Left colon (tissue), 2 donors: Measurements from ENCODE around the gene SLCO1A2. TPM values are rescaled to one million over a fixed set of nuclear protein-coding genes. Genes with fewer than 3 reads are reported as not detected.
"Not testable (repeated sequence)": the region's sequence is repeated elsewhere in the genome, so short reads cannot be mapped to it uniquely, and the experiment has no call there.

Experiments used
- ATAC-seq: fragments of 200-7000 bp; cut with Tn5 transposase; one replicate; pipeline ENCODE4 v1.9.1; 2020; ENCODE audit warnings: mild to moderate bottlenecking, moderate library complexity
- DNase-seq, 2 donors: peaks; one replicate each; pipeline ENCODE4 v3.0.0-alpha.2; 2020
- intact Hi-C, 2 donors: fragments of 100-400 bp; cut with DNase I in 1 of 2; cut with micrococcal nuclease in 1 of 2; formaldehyde crosslinking; loops; one replicate each; pipeline versions ENCODE4 v1.11.2 to v1.14.0; 2022; cut with DNase I, micrococcal nuclease
- long read RNA-seq: library from polyadenylated mRNA; unstranded; transcript quantifications from one replicate; pipeline ENCODE4 v2.0.0, GENCODE V29; 2021
- total RNA-seq, 2 donors: library from RNA; stranded (reverse); fragmentation: NEBNext Ultra II Directional; extraction: Animal tissue kit (Norgen Biotek cat#: 25700); gene quantifications; one replicate each; pipeline ENCODE4 v1.2.1, GENCODE V29; 2021
- donor health status: DM: no; HTN: no; CAD: no.
- donor health status: DM: yes; HTN: yes; CAD: no.

Gene SLCO1A2
- not detected for total RNA-seq
- long read RNA-seq: 0 reads

- DNase-seq (no peak), ATAC-seq (no peak)
- intact Hi-C loops: no loop called here
These were observed at the start of gene SLCO1A2 for GRCh38 chr12:21334771-21335325. Gene SLCO1A2 (minus strand): TSS chr12:21334917. CDS start chr12:21334647, 270 bp downstream.

- intact Hi-C loops: no loop called here
- ATAC-seq: peak; percentile 39
- no peak for DNase-seq
These were observed 49.5 kb upstream of the SLCO1A2 start for GRCh38 chr12:21384261-21384660.

GRCh38 chr12:21381320-21381719 lies 46.6 kb upstream of the SLCO1A2 start:
- DNase-seq, ATAC-seq, intact Hi-C loops: not testable (repeated sequence)

GRCh38 chr12:21379218-21379617 lies 44.5 kb upstream of the SLCO1A2 start:
- intact Hi-C loops: no loop called here
- no peak for DNase-seq
- ATAC-seq: no peak

GRCh38 chr12:21372602-21373001 lies 37.9 kb upstream of the SLCO1A2 start, which contains the start of gene IAPP:
Gene IAPP (plus strand): TSS chr12:21372902. CDS start chr12:21373352, 450 bp downstream.
- DNase-seq (no peak), ATAC-seq (no peak)
- intact Hi-C loops: no loop called here

- no peak for DNase-seq
- intact Hi-C loops: no loop called here
- ATAC-seq: no peak
These were observed 36.2 kb upstream of the SLCO1A2 start for GRCh38 chr12:21370845-21371449.

GRCh38 chr12:21369141-21369980 lies 34.6 kb upstream of the SLCO1A2 start:
- DNase-seq (no peak), ATAC-seq (no peak)
- intact Hi-C loops: no loop called here

- DNase-seq, ATAC-seq, intact Hi-C loops: not testable (repeated sequence)
These were observed 25.9 kb upstream of the SLCO1A2 start for GRCh38 chr12:21360632-21361031.

GRCh38 chr12:21354641-21355040 lies 19.9 kb upstream of the SLCO1A2 start:
- no peak for DNase-seq
- intact Hi-C loops: no loop called here
- ATAC-seq: no peak

GRCh38 chr12:21353948-21354347 lies 19.2 kb upstream of the SLCO1A2 start:
- no peak for DNase-seq
- ATAC-seq: no peak
- intact Hi-C loops: no loop called here

GRCh38 chr12:21353487-21353886 lies 18.8 kb upstream of the SLCO1A2 start:
- DNase-seq (no peak), ATAC-seq (no peak)
- intact Hi-C loops: no loop called here

- intact Hi-C loops: no loop called here
- ATAC-seq: no peak
- no peak for DNase-seq
These were observed 16.3 kb upstream of the SLCO1A2 start for GRCh38 chr12:21350975-21351374.

GRCh38 chr12:21346542-21347205 lies 12.0 kb upstream of the SLCO1A2 start:
- intact Hi-C loops: no loop called here
- DNase-seq: no peak
- no peak for ATAC-seq

- DNase-seq: no peak
These were observed 8.9 kb upstream of the SLCO1A2 start for GRCh38 chr12:21343636-21344035.

GRCh38 chr12:21341769-21342168 lies 7.1 kb upstream of the SLCO1A2 start:
- no peak for ATAC-seq
- intact Hi-C loops: no loop called here
- no peak for DNase-seq

More at GRCh38 chr12:21343636-21344035, 8.9 kb upstream of the SLCO1A2 start:
- intact Hi-C loops: no loop called here
- ATAC-seq: no peak

GRCh38 chr12:21340403-21340802 lies 5.7 kb upstream of the SLCO1A2 start:
- intact Hi-C loops: no loop called here

GRCh38 chr12:21339921-21340320 lies 5.2 kb upstream of the SLCO1A2 start:
- no peak for ATAC-seq
- intact Hi-C loops: no loop called here
- no peak for DNase-seq

More at GRCh38 chr12:21340403-21340802, 5.7 kb upstream of the SLCO1A2 start:
- ATAC-seq (no peak), DNase-seq (no peak)

- intact Hi-C loops: no loop called here
- ATAC-seq (no peak), DNase-seq (no peak)
These were observed 3.4 kb upstream of the SLCO1A2 start for GRCh38 chr12:21337959-21338744.

GRCh38 chr12:21337453-21337852 lies 2.7 kb upstream of the SLCO1A2 start:
- DNase-seq (no peak), ATAC-seq (no peak)
- intact Hi-C loops: no loop called here
